K562 (cell line): ENCODE data around the gene ZMAT2. TPM values are rescaled to one million over a fixed set of nuclear protein-coding genes. Genes with fewer than 3 reads are reported as not detected.

Experiments
- ATAC-seq: fragments of 200-7000 bp; cut with Tn5 transposase; 3 replicates; pipeline ENCODE4 v1.9.1; 2020; ENCODE audit warnings: moderate library complexity
- BruUV-seq: library from RNA; stranded (reverse); fragments of 400-500 nt; replicated peaks from 2 replicates; lab custom pipeline; 2021; lab: Mats Ljungman, UMichigan
- CTCF ChIA-PET: fragments of 300-600 bp; formaldehyde crosslinking; extraction: SDS; loops from one replicate; lab custom pipeline; 2021; ENCODE audit warnings: low intra/inter-chr PET ratio; lab: Yijun Ruan, JAX
- POLR2A ChIA-PET: fragments of 300-600, 350-650 bp; sonication (Branson Sonifier 250); formaldehyde crosslinking; extraction: SDS; loops from one replicate; lab custom pipeline; 2021; ENCODE audit warnings: antibody characterized with exemption, inconsistent platforms; lab: Yijun Ruan, JAX
- DNase-seq, 4 experiments: peaks; one replicate each; pipeline versions ENCODE4 v3.0.0 to v3.0.0-alpha.2; 2011 to 2018; ENCODE audit warnings: low spot score in 3 of 4, mixed read lengths in 3 of 4; ENCODE audit errors: extremely low read depth in 1 of 4
- FAIRE-seq: peaks from 2 replicates; lab custom pipeline; 2011; peaks lifted over from hg19 to GRCh38; lab: Jason Lieb, UNC
- H2AFZ ChIP-seq: 2 replicates; pipeline ENCODE4 v1.6.0; 2011; ENCODE audit warnings: low read depth, low read length, control low read depth, inconsistent platforms
- H3K27ac ChIP-seq: fragments of 200-600 bp; 3 replicates; pipeline ENCODE4 v1.8.0; 2011; ENCODE audit warnings: low read depth, mild to moderate bottlenecking, control low read depth, inconsistent platforms, low read length, moderate library complexity, mixed read lengths; ENCODE audit errors: extremely low read depth
- H3K27me3 ChIP-seq, 2 experiments: fragments of 300-600 bp in 1 of 2; 2 replicates in 1 of 2; 3 replicates in 1 of 2; pipeline versions ENCODE4 v1.6.0 to v1.8.0; 2011; ENCODE audit warnings: inconsistent platforms in 2 of 2, low read length in 2 of 2, mild to moderate bottlenecking in 1 of 2, mixed read lengths in 1 of 2, moderate library complexity in 1 of 2; ENCODE audit not compliant: control insufficient read depth in 2 of 2, insufficient read depth in 2 of 2
- H3K36me3 ChIP-seq: fragments of 300-600 bp; 3 replicates; pipeline ENCODE4 v1.8.0; 2011; ENCODE audit warnings: mild to moderate bottlenecking, low read length, inconsistent platforms; ENCODE audit not compliant: control insufficient read depth, insufficient read depth
- H3K4me1 ChIP-seq, 2 experiments: fragments of 200-600 bp in 1 of 2; replicated peaks in 1 of 2; 2 replicates in 1 of 2; 3 replicates in 1 of 2; pipeline versions ENCODE4 v1.5.1 to v1.8.0; 2011; ENCODE audit warnings: inconsistent platforms in 2 of 2, low read length in 2 of 2, mild to moderate bottlenecking in 1 of 2, mixed read lengths in 1 of 2, moderate library complexity in 1 of 2; ENCODE audit not compliant: control insufficient read depth in 2 of 2, insufficient read depth in 2 of 2
- H3K4me2 ChIP-seq: 2 replicates; pipeline ENCODE4 v1.6.1; 2011; ENCODE audit warnings: low read length, control low read depth, inconsistent platforms, mixed read lengths; ENCODE audit not compliant: insufficient read depth
- H3K4me3 ChIP-seq: fragments of 200-600 bp; sonication (generic), shearing (Covaris generic); 2 replicates; pipeline ENCODE4 v1.5.1; 2016; ENCODE audit warnings: control low read depth, inconsistent platforms
- H3K79me2 ChIP-seq: fragments of 200-600 bp; 3 replicates; pipeline ENCODE4 v1.8.0; 2011; ENCODE audit warnings: low read length, inconsistent platforms; ENCODE audit not compliant: control insufficient read depth, insufficient read depth
- H3K9ac ChIP-seq, 2 experiments: 2 replicates each; pipeline versions ENCODE4 v1.6.0 to v1.6.1; 2011; ENCODE audit warnings: low read depth in 2 of 2, low read length in 2 of 2, control low read depth in 1 of 2, inconsistent platforms in 1 of 2, mild to moderate bottlenecking in 1 of 2, mixed read lengths in 1 of 2; ENCODE audit not compliant: insufficient read depth in 1 of 2
- H3K9me1 ChIP-seq: one replicate; pipeline ENCODE4 v1.6.0; 2011; ENCODE audit warnings: inconsistent platforms, mild to moderate bottlenecking, low read length, moderate library complexity; ENCODE audit not compliant: control insufficient read depth, insufficient read depth
- H3K9me3 ChIP-seq: replicated peaks from 2 replicates; pipeline ENCODE4 v1.5.1; 2011; ENCODE audit warnings: low read depth, low read length, inconsistent platforms; ENCODE audit not compliant: control insufficient read depth, insufficient read depth
- H4K20me1 ChIP-seq: replicated peaks from 2 replicates; pipeline ENCODE4 v1.6.1; 2011; ENCODE audit warnings: low read length, inconsistent platforms, mixed read lengths; ENCODE audit not compliant: control insufficient read depth, insufficient read depth
- ARID2 ChIP-seq: fragments of 450-650 bp; IDR thresholded peaks from 2 replicates; pipeline ENCODE4 v1.6.1; 2017; ENCODE audit warnings: antibody characterized with exemption, mild to moderate bottlenecking
- MBD2 ChIP-seq: sonication (generic); IDR thresholded peaks from 2 replicates; pipeline ENCODE4 v1.6.1; 2016; ENCODE audit warnings: low read depth, borderline replicate concordance
- NFIC ChIP-seq: fragments of 450-650 bp; IDR thresholded peaks from 2 replicates; pipeline ENCODE4 v1.6.1; 2017; ENCODE audit warnings: mild to moderate bottlenecking, inconsistent platforms
- OTX1 ChIP-seq: fragments of 450-650 bp; formaldehyde crosslinking; IDR thresholded peaks from 2 replicates; pipeline ENCODE4 v1.4.0; 2022; ENCODE audit warnings: mild to moderate bottlenecking
- PBX2 ChIP-seq, 2 experiments: IDR thresholded peaks in 1 of 2; conservative IDR thresholded peaks in 1 of 2; 2 replicates each; pipeline ENCODE4 v1.6.1; 2016; ENCODE audit warnings: low read depth in 2 of 2, mild to moderate bottlenecking in 1 of 2, missing compliant biosample characterization in 1 of 2, missing genetic modification characterization in 1 of 2, moderate library complexity in 1 of 2
- POLR3G ChIP-seq: IDR thresholded peaks from 2 replicates; pipeline ENCODE4 v1.6.1; 2011; ENCODE audit not compliant: insufficient read length, insufficient replicate concordance; ENCODE audit errors: extremely low read depth
- RHOXF2B ChIP-seq: fragments of 250-450 bp; sonication (Bioruptor Pico); conservative IDR thresholded peaks from 2 replicates; pipeline ENCODE4 v1.5.1; 2021
- RREB1 ChIP-seq: fragments of 250-450 bp; sonication (Bioruptor Pico); IDR thresholded peaks from 2 replicates; pipeline ENCODE4 v1.4.0; 2020
- TEAD4 ChIP-seq, 2 experiments: sonication (generic) in 1 of 2; formaldehyde crosslinking in 1 of 2; IDR thresholded peaks; 2 replicates each; pipeline versions ENCODE4 v1.6.1 to v1.8.0; 2012 to 2022; ENCODE audit warnings: borderline replicate concordance in 1 of 2, inconsistent platforms in 1 of 2, low read length in 1 of 2, mild to moderate bottlenecking in 1 of 2, missing genetic modification reagents in 1 of 2
- ZFP30 ChIP-seq: fragments of 250-450 bp; sonication (Bioruptor Pico); IDR thresholded peaks from 2 replicates; pipeline ENCODE4 v1.8.0; 2022; ENCODE audit warnings: moderate library complexity, mild to moderate bottlenecking, inconsistent platforms, borderline replicate concordance
- ZNF124 ChIP-seq: sonication (generic); formaldehyde crosslinking; IDR thresholded peaks from 2 replicates; pipeline ENCODE4 v1.8.1; 2022; ENCODE audit warnings: missing genetic modification reagents
- ZNF76 ChIP-seq: fragments of 250-450 bp; sonication (Bioruptor Pico); IDR thresholded peaks from 2 replicates; pipeline ENCODE4 v1.4.0; 2020; ENCODE audit warnings: mild to moderate bottlenecking, moderate library complexity, borderline replicate concordance
- WGBS: fragments of 100-300 bp; shearing (Covaris generic); methylation state at CpG from one replicate; pipeline ENCODE4 v1.1.6; 2016; ENCODE audit warnings: low coverage, mixed read lengths; ENCODE audit not compliant: insufficient coverage; ENCODE audit errors: missing lambda C conversion rate; 5-methylcytosine and 5-hydroxymethylcytosine counted together
- in situ Hi-C: fragments of 300-500 bp; cut with MboI; formaldehyde crosslinking; loops from 4 replicates; pipeline ENCODE4 v1.15.0; 2018; ENCODE audit warnings: inconsistent platforms, mixed read lengths
- intact Hi-C: fragments of 100-400 bp; cut with micrococcal nuclease; formaldehyde crosslinking; loops from 2 replicates; pipeline ENCODE4 v1.14.2; 2022
- polyA plus RNA-seq, 8 experiments: library from polyadenylated mRNA; depleted of rRNA in 4 of 8; stranded (reverse) in 5 of 8; unstranded in 3 of 8; fragments of >200 nt; fragmentation: Nextera tagmentation in 2 of 8; fragmentation: Illumina TruSeq in 1 of 8; extraction: Ambion mirVana in 2 of 8; extraction: Trizol in 1 of 8; gene quantifications; 2 replicates each; pipeline versions ENCODE4 v1.2.1 to v1.2.3, GENCODE V29; 2011 to 2014; ENCODE audit warnings: inconsistent platforms in 1 of 8, missing spikeins in 1 of 8
- total RNA-seq, 7 experiments: library from RNA; depleted of rRNA in 6 of 7; stranded (reverse); fragments of >200 nt in 6 of 7; fragmentation: Illumina TruSeq in 2 of 7; extraction: Trizol in 2 of 7; gene quantifications; 2 replicates each; pipeline versions ENCODE4 v1.2.1 to v1.2.3, GENCODE V29; 2011 to 2021; ENCODE audit warnings: low replicate concordance in 1 of 7

The ZMAT2 gene
- total and polyA plus RNA-seq, 9 of the 15 experiments (the other 6 are each of a cell fraction or from before 2014, with no cell fraction given), result 44.2 to 101 (median 69.2) TPM

GRCh38 chr5:140710899-140711552 lies 10.8 kb downstream of the ZMAT2 start:
- in situ Hi-C loops, result loop anchor here (5.0 kb wide), 1 partner anchor 344 kb away; no protein-coding TSS in a partner anchor
- Histone ChIP-seq H3K36me3 (peaks cover 16% of the 10 kb centered on the region), H3K9ac (peak overlapping the region; percentile 78 to 92; a peak in 3 of 4 replicates), H3K4me1 (peaks cover 0 to 10% of the 10 kb centered on the region in 2 experiments; a peak in 4 of 5 replicates), H2AFZ (peak overlapping the region; percentile 94), H3K79me2 (no peaks in the 10 kb centered on the region), H3K4me3 (peak overlapping the region; percentile 68), H4K20me1 (no peaks in the 10 kb centered on the region), H3K9me1 (no peaks in the 10 kb centered on the region), H3K4me2 (peak overlapping the region; percentile 99), H3K9me3 (no peaks in the 10 kb centered on the region), H3K27ac (peak overlapping the region; percentile 99), H3K27me3 (no peaks in the 10 kb centered on the region)
- ChIA-PET POLR2A (interaction anchor here (0.6 to 2.6 kb wide), 26 partner anchors 8 to 381 kb away, joined by 3 to 34 read pairs (median 4); partner anchors contain the start of genes ANKHD1, EIF4EBP3, HARS1 and HARS2), CTCF (no interaction called here)
- WGBS, result under 1% methylated on average over 27 of the region's 27 CpGs
- FAIRE-seq, result peak; percentile 99
- peak; percentile 92 for ATAC-seq
- intact Hi-C loops, result loop anchor here (1.0 to 10.0 kb wide), 6 partner anchors 8 to 596 kb away; partner anchors contain the start of genes ANKHD1, PURA and TMCO6
- BruUV-seq, result no TSS peak
- peak; percentile 82 to 96 (median 85) for DNase-seq
- TF ChIP-seq TEAD4 (IDR thresholded peaks at IDR 0.05; ENCODE audit: low read length) (peak; percentile 82), TEAD4 (CRISPR knock-in tag; IDR thresholded peaks at IDR 0.05; ENCODE audit: borderline replicate concordance) (no peak), PBX2 (CRISPR knock-in tag; IDR thresholded peaks at IDR 0.05; ENCODE audit: low read depth) (no peak), PBX2 (tag; conservative IDR thresholded peaks at IDR 0.05; ENCODE audit: low read depth) (peak; percentile 66; the same call in 1 of the 2 replicates), POLR3G (peak; percentile 73), ZNF124 (no peak), OTX1 (no peak), MBD2 (peak; percentile 20; the same call in 1 of the 2 replicates), ZFP30 (CRISPR knock-in tag) (no peak), RREB1 (no peak), ARID2 (no peak), RHOXF2B (CRISPR knock-in tag) (no peak), NFIC (peak; percentile 79), ZNF76 (CRISPR knock-in tag) (no peak)
